ENCODE measurements around the gene PAGE4.

DNA sequence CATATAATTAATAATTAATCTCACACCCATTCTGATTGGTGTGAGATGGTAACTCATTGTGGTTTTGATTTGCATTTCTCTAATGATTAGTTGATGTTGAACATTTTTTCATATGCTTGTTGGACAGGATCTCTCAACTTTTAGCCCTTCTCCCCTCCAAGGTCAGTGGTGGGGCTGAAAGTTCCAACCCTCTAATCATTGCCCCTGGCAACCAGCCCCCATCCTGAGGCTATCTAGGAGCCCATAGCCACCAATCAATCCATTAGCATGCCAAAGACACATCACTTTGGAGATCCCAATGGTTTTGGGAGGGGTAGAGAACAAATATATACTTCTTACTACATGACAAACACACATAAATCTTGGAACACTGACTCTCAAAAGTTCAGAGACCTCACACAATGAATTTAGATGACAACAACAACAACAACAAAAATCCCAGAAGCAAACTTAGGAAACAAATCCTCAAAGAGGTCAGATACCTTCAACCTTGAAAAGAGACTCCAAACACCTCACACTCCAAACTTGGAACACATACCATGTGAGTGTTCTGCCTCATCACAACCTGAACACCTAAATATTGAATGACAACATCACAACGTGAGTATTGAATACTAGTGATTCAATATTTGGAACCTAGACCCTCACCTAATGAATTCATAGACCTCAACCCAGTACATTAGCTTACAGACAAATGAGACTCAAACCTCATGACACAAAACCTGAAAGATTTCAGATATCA lies 19.0 kb upstream of the PAGE4 start:
- TF ChIP-seq FOXM1 (CRISPR knock-in tag; IDR thresholded peaks at IDR 0.05) (no peak), KDM5A (IDR thresholded peaks at IDR 0.05; ENCODE audit: borderline replicate concordance, low read length) (no peak), SIX1 (CRISPR knock-in tag; IDR thresholded peaks at IDR 0.05; ENCODE audit: borderline replicate concordance) (no peak), NFKBIZ (CRISPR knock-in tag; IDR thresholded peaks at IDR 0.05) (no peak), STAG1 (CRISPR knock-in tag; IDR thresholded peaks at IDR 0.05) (no peak), CBFB (CRISPR knock-in tag; IDR thresholded peaks at IDR 0.05) (no peak), TBP (CRISPR knock-in tag; IDR thresholded peaks at IDR 0.05) (no peak)
- TF ChIP-seq, protein P1, sequence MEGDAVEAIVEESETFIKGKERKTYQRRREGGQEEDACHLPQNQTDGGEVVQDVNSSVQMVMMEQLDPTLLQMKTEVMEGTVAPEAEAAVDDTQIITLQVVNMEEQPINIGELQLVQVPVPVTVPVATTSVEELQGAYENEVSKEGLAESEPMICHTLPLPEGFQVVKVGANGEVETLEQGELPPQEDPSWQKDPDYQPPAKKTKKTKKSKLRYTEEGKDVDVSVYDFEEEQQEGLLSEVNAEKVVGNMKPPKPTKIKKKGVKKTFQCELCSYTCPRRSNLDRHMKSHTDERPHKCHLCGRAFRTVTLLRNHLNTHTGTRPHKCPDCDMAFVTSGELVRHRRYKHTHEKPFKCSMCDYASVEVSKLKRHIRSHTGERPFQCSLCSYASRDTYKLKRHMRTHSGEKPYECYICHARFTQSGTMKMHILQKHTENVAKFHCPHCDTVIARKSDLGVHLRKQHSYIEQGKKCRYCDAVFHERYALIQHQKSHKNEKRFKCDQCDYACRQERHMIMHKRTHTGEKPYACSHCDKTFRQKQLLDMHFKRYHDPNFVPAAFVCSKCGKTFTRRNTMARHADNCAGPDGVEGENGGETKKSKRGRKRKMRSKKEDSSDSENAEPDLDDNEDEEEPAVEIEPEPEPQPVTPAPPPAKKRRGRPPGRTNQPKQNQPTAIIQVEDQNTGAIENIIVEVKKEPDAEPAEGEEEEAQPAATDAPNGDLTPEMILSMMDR (CRISPR knock-in tag; IDR thresholded peaks at IDR 0.05): no peak
- TF ChIP-seq, protein P2, sequence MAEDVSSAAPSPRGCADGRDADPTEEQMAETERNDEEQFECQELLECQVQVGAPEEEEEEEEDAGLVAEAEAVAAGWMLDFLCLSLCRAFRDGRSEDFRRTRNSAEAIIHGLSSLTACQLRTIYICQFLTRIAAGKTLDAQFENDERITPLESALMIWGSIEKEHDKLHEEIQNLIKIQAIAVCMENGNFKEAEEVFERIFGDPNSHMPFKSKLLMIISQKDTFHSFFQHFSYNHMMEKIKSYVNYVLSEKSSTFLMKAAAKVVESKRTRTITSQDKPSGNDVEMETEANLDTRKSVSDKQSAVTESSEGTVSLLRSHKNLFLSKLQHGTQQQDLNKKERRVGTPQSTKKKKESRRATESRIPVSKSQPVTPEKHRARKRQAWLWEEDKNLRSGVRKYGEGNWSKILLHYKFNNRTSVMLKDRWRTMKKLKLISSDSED (CRISPR knock-in tag; IDR thresholded peaks at IDR 0.05): no peak
- TF ChIP-seq, protein P3, sequence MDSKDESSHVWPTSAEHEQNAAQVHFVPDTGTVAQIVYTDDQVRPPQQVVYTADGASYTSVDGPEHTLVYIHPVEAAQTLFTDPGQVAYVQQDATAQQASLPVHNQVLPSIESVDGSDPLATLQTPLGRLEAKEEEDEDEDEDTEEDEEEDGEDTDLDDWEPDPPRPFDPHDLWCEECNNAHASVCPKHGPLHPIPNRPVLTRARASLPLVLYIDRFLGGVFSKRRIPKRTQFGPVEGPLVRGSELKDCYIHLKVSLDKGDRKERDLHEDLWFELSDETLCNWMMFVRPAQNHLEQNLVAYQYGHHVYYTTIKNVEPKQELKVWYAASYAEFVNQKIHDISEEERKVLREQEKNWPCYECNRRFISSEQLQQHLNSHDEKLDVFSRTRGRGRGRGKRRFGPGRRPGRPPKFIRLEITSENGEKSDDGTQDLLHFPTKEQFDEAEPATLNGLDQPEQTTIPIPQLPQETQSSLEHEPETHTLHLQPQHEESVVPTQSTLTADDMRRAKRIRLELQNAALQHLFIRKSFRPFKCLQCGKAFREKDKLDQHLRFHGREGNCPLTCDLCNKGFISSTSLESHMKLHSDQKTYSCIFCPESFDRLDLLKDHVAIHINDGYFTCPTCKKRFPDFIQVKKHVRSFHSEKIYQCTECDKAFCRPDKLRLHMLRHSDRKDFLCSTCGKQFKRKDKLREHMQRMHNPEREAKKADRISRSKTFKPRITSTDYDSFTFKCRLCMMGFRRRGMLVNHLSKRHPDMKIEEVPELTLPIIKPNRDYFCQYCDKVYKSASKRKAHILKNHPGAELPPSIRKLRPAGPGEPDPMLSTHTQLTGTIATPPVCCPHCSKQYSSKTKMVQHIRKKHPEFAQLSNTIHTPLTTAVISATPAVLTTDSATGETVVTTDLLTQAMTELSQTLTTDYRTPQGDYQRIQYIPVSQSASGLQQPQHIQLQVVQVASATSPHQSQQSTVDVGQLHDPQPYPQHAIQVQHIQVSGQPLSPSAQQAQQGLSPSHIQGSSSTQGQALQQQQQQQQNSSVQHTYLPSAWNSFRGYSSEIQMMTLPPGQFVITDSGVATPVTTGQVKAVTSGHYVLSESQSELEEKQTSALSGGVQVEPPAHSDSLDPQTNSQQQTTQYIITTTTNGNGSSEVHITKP (CRISPR knock-in tag; IDR thresholded peaks at IDR 0.05; ENCODE audit: low read depth): no peak
- TF ChIP-seq, protein P4, sequence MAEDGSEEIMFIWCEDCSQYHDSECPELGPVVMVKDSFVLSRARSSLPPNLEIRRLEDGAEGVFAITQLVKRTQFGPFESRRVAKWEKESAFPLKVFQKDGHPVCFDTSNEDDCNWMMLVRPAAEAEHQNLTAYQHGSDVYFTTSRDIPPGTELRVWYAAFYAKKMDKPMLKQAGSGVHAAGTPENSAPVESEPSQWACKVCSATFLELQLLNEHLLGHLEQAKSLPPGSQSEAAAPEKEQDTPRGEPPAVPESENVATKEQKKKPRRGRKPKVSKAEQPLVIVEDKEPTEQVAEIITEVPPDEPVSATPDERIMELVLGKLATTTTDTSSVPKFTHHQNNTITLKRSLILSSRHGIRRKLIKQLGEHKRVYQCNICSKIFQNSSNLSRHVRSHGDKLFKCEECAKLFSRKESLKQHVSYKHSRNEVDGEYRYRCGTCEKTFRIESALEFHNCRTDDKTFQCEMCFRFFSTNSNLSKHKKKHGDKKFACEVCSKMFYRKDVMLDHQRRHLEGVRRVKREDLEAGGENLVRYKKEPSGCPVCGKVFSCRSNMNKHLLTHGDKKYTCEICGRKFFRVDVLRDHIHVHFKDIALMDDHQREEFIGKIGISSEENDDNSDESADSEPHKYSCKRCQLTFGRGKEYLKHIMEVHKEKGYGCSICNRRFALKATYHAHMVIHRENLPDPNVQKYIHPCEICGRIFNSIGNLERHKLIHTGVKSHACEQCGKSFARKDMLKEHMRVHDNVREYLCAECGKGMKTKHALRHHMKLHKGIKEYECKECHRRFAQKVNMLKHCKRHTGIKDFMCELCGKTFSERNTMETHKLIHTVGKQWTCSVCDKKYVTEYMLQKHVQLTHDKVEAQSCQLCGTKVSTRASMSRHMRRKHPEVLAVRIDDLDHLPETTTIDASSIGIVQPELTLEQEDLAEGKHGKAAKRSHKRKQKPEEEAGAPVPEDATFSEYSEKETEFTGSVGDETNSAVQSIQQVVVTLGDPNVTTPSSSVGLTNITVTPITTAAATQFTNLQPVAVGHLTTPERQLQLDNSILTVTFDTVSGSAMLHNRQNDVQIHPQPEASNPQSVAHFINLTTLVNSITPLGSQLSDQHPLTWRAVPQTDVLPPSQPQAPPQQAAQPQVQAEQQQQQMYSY (CRISPR knock-in tag; IDR thresholded peaks at IDR 0.05): no peak
